ENCODE data around the gene INO80.
"Not testable (repeated sequence)": the region's sequence is repeated elsewhere in the genome, so short reads cannot be mapped to it uniquely, and the experiment has no call there.

Gene INO80

DNA sequence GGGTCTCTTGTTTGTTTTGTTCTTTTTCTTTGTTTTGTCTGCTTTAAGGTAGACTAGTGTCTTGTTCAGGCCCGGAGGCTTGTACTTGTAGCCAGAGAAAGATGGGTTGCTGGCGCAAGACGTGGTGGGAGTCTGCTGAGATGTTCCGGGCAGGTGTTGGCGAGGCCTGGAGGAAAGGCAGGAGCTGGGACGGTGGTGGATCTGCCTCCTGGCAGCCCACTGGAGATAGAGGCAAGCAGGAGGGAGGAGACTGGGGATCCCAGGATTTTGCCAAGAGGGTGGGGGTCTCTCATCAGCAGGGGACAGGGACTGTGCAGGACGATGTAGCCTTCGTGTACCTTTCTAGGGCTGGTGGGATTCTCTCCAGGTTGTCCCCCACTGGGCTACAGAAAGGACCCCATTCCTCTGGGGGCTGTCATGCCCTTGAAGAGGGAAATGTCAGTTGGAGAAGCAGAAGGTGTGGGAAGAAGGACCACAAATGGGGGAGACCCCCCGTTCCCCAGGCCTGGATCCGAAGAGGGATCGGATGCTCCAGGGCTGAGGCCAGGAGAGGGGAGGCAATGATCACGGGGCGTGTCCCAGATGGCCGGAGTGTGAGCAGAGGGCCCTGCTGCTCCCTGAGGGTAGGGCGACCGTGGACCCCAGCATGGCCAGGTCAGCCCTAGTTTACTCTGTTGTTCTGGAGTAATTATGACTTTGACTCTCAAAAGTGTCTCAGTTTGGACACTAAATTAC, 155.8 kb downstream of the INO80 start:
- Mint-ChIP-seq H3K9me3 (no peaks in the 10 kb centered on the region), H3K4me3 (no peak overlapping the region), H3K36me3 (no peaks in the 10 kb centered on the region), H3K27me3 (peaks cover 8% of the 10 kb centered on the region), H3K27ac (no peak overlapping the region), H3K4me1 (peaks cover 9% of the 10 kb centered on the region)
- no peak for ATAC-seq

DNA sequence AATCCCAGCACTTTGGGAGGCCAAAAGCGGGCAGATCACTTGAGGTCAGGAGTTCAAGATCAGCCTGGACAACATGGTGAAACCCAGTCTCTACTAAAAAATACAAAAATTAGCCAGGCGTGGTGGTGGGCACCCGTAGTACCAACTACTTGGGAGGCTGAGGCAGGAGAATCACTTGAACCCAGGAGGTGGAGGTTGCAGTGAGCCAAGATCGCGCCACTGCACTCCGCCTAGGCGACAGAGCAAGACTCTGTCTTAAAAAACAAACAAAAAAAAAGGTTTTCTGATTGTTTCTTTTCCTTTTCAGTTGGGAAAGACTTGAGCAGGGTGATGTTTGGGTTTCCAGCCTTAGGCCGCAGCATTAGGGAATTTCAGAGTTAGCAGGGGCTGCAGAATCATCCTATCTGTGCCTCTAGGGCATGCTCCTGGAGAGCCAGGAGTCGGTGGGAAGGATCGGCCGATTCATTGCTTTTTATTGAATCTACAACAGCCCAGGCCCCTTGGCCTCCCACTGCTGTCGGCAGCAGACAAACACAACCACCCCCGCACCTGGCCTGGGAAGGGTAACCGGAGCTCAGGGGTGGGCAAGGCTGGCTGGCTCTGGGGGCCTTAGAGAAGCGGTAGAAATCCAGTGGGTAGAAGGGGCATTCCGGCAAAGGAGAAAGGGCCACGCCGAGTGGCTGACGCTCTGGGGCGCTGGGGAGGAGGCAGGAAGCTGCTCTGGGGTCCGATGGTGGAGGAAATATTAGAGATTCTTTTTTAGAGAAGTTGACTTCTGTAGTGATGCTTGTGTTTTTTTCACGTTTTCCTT, 156.5 kb downstream of the INO80 start:
- no peaks in the 10 kb centered on the region for H3K36me3 Mint-ChIP-seq
- H3K27me3 Mint-ChIP-seq = peaks cover 4% of the 10 kb centered on the region
- peaks cover 9% of the 10 kb centered on the region for H3K4me1 Mint-ChIP-seq
- no peak overlapping the region for H3K4me3 Mint-ChIP-seq
- H3K27ac Mint-ChIP-seq = no peak overlapping the region
- H3K9me3 Mint-ChIP-seq = no peaks in the 10 kb centered on the region
- no peak for ATAC-seq

DNA sequence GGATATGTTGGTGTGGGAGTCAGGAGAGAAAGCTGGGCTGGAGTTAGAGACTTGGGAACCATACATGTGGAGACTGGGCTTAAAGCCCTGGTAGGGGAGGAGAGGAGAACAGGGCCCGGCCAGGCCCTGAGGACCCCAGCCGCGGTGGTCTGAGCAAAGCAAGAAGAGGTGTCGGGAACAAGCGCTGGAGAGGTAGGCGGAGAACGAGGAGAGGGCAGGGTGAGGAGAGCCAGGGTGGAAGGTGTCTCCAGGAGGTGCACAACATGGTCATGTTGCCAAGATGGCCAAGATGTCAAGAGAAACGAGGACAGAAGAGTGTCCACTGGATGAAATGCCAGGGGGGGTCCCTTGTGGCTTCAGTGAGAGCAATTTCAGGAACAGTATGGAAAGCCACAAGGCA, 157.4 kb downstream of the INO80 start:
- Mint-ChIP-seq H3K4me3 (no peak overlapping the region), H3K27me3 (no peaks in the 10 kb centered on the region), H3K4me1 (peaks cover 15% of the 10 kb centered on the region), H3K9me3 (no peaks in the 10 kb centered on the region), H3K27ac (no peak overlapping the region), H3K36me3 (no peaks in the 10 kb centered on the region)
- no peak for ATAC-seq

DNA sequence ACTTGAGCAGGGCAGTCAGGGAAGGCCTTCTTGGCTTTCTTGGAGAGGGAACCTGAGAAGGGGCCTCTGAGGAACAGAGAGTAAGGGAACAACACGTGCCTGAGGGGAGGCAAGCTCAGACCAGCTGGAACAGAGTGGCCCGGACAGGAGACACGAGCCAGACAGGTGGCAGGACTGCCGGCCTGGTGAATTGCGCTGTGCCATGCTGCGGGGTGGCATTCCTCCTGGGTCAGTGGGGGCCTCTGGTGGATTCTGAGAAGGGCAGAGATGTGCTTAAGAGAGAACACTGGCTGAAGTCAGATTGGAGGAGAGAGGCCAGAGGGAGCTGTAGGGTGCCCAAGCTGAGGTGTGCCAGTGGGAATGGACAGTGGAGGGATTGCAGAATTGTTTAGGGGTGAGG, 157.9 kb downstream of the INO80 start:
- no peak for ATAC-seq
- no peaks in the 10 kb centered on the region for H3K27me3 Mint-ChIP-seq
- no peaks in the 10 kb centered on the region for H3K9me3 Mint-ChIP-seq
- no peaks in the 10 kb centered on the region for H3K36me3 Mint-ChIP-seq
- no peak overlapping the region for H3K27ac Mint-ChIP-seq
- H3K4me1 Mint-ChIP-seq = peaks cover 20% of the 10 kb centered on the region
- no peak overlapping the region for H3K4me3 Mint-ChIP-seq

GRCh38 chr15:40957581-40958051, 158.5 kb downstream of the INO80 start:
- no peaks in the 10 kb centered on the region for H3K27me3 Mint-ChIP-seq
- H3K9me3 Mint-ChIP-seq = no peaks in the 10 kb centered on the region
- peaks cover 25% of the 10 kb centered on the region for H3K4me1 Mint-ChIP-seq
- no peak for ATAC-seq
- H3K27ac Mint-ChIP-seq = no peak overlapping the region
- H3K4me3 Mint-ChIP-seq = no peak overlapping the region
- H3K36me3 Mint-ChIP-seq = no peaks in the 10 kb centered on the region

DNA sequence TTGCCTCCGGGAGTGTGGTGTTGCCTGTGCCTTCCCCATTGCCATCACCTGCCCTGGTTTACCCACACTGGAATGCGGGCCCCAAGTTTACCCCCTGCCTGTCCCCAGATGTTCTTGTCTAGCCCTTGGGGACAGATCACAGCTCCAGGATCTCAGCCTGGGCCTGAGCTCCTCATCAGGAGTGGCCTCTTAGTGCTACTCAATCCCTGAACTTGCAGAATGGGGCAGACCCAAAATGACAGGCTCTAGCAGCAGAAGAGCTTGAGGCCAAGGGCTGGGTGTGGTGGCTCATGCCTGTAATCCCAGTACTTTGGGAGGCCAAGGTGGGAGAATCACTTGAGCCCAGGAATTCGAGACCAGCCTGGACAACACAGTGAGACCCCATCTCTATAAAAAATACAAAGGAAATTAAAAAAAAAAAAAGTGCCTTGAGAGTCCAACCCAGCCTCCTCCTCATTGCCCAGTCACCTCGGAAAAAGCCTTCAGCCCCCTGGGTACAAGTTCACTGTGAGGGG, 159.0 kb downstream of the INO80 start:
- no peak for ATAC-seq

DNA sequence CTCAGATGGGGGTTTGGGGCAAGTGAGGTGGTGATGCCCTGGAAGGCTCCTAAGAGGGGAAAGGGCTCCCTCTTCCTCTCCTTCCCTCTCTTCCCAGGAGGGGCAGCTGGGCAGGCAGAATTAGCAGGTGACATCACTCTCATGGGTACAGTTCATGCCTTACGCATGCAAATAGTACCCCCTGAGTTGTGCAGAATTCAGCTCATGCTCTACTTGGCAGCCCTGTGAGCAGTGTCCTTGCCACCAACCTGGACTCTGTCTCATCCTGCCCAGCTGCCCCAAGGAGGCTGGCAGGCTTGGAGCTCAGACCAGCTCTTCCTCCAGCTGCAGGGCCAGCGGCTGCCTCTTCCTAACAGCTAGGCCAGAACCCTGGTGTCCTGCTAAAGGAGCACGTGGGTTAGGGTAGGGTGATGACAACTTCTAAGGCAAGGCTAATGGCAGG, 159.5 kb downstream of the INO80 start:
- Mint-ChIP-seq H3K4me3 (no peak overlapping the region), H3K27ac (no peak overlapping the region), H3K36me3 (no peaks in the 10 kb centered on the region), H3K4me1 (peaks cover 32% of the 10 kb centered on the region), H3K27me3 (no peaks in the 10 kb centered on the region), H3K9me3 (no peaks in the 10 kb centered on the region)
- no peak for ATAC-seq

More for the DNA sequence above, 159.0 kb downstream of the INO80 start:
- no peak overlapping the region for H3K27ac Mint-ChIP-seq
- H3K36me3 Mint-ChIP-seq = no peaks in the 10 kb centered on the region
- no peaks in the 10 kb centered on the region for H3K9me3 Mint-ChIP-seq
- no peak overlapping the region for H3K4me3 Mint-ChIP-seq
- peaks cover 30% of the 10 kb centered on the region for H3K4me1 Mint-ChIP-seq
- H3K27me3 Mint-ChIP-seq = no peaks in the 10 kb centered on the region

GRCh38 chr15:40955930-40956540, 160.0 kb downstream of the INO80 start:
- Mint-ChIP-seq H3K27ac (no peak overlapping the region), H3K4me3 (no peak overlapping the region), H3K4me1 (peaks cover 32% of the 10 kb centered on the region), H3K27me3 (no peaks in the 10 kb centered on the region), H3K36me3 (no peaks in the 10 kb centered on the region), H3K9me3 (no peaks in the 10 kb centered on the region)
- ATAC-seq = no peak

DNA sequence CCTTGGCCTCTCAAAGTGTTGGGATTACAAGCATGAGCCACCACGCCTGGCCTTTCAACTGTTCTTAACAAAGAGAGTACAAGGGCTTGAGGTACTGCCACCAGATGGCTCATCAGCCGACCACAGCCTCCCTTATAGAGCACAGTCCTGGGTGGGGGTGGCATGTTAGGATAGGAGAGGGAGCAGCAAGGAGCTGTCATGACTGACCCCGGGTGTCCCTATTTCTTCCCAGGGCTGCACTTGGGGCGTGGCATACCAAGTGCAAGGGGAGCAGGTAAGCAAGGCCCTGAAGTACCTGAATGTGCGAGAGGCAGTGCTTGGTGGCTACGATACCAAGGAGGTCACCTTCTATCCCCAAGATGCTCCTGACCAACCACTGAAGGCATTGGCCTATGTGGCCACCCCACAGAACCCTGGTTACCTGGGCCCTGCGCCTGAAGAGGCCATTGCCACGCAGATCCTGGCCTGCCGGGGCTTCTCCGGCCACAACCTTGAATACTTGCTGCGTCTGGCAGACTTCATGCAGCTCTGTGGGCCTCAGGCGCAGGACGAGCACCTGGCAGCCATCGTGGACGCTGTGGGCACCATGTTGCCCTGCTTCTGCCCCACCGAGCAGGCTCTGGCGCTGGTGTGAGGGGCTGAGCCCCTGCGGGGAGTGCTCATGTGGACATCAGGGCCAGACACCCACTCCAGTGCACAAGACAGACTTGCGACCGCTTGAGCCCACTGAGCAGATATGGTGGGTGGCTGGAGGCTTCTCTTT, 160.8 kb downstream of the INO80 start:
- no peak overlapping the region for H3K27ac Mint-ChIP-seq
- no peaks in the 10 kb centered on the region for H3K27me3 Mint-ChIP-seq
- no peaks in the 10 kb centered on the region for H3K36me3 Mint-ChIP-seq
- peaks cover 32% of the 10 kb centered on the region for H3K4me1 Mint-ChIP-seq
- no peaks in the 10 kb centered on the region for H3K9me3 Mint-ChIP-seq
- ATAC-seq = no peak
- no peak overlapping the region for H3K4me3 Mint-ChIP-seq

- not testable (repeated sequence) for H3K27me3 Mint-ChIP-seq, H3K27ac Mint-ChIP-seq, ATAC-seq, H3K36me3 Mint-ChIP-seq, H3K9me3 Mint-ChIP-seq
- Mint-ChIP-seq H3K4me3 (peak overlapping the region; percentile 91), H3K4me1 (peaks cover 23% of the 10 kb centered on the region)
Observed at GRCh38 chr15:40954158-40954848, 161.8 kb downstream of the INO80 start.

GRCh38 chr15:40953713-40954074, 162.4 kb downstream of the INO80 start:
- ATAC-seq = peak; percentile 4
- no peaks in the 10 kb centered on the region for H3K36me3 Mint-ChIP-seq
- no peaks in the 10 kb centered on the region for H3K9me3 Mint-ChIP-seq
- peak overlapping the region; percentile 91 for H3K4me3 Mint-ChIP-seq
- peaks cover 23% of the 10 kb centered on the region for H3K4me1 Mint-ChIP-seq
- peak overlapping the region; percentile 64 for H3K27ac Mint-ChIP-seq
- peaks cover 12% of the 10 kb centered on the region for H3K27me3 Mint-ChIP-seq

DNA sequence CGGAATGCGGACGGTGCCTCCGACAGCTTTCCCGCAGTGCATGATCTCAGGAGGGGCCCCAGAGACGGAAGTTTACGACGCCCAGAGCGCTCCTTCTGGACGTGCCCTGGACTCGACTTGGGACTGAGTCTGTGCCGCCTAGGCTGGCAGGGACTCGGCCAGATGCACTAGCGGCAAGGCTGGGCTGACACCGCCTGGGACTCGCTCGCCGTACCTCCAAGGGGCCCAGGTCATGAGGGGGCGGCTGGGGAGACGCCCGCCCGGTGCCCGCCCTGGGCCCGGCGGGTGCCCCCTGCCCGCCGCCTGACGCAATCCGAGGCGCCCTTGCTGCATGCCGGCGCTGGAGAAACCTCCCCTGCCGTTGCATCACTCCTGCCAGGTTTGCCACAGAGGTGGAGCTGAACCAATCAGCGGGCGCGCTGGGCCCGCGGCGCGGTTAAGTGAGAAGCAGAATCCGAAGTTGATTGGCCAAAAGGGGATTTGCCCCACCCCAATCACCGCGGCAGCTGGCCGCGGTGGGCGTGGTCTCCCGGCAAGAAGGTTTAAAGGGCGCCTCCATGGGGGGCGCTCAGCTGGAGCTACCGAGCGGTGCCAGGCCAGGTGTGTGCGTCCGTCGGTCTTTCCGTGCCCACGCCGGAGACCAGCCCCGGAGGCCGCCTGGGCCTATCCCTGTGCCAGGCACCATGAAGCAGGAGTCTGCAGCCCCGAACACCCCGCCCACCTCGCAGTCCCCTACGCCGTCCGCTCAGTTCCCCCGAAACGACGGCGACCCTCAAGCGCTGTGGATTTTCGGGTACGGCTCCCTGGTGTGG, 163.0 kb downstream of the INO80 start, which contains the start of gene CHAC1:
TSS of gene CHAC1 (plus strand) at position 571 of the 812 bp plus-strand sequence. CDS start at position 684, 113 bp downstream.
- peak; percentile 98 for ATAC-seq
- peak within 1 kb of the TSS; percentile 91 for H3K4me3 Mint-ChIP-seq
- peaks cover 14% of the 10 kb centered on the region for H3K27me3 Mint-ChIP-seq

GRCh38 chr15:40952301-40952900, 163.7 kb downstream of the INO80 start:
- ATAC-seq = no peak
- H3K9me3 Mint-ChIP-seq = no peaks in the 10 kb centered on the region
- peaks cover 23% of the 10 kb centered on the region for H3K4me1 Mint-ChIP-seq
- H3K36me3 Mint-ChIP-seq = no peaks in the 10 kb centered on the region
- H3K4me3 Mint-ChIP-seq = peak overlapping the region; percentile 91
- H3K27ac Mint-ChIP-seq = peak overlapping the region; percentile 64
- H3K27me3 Mint-ChIP-seq = peaks cover 14% of the 10 kb centered on the region

More for the DNA sequence above, 163.0 kb downstream of the INO80 start, which contains the start of gene CHAC1:
- peak within 1 kb of the TSS; percentile 64 for H3K27ac Mint-ChIP-seq
- H3K9me3 Mint-ChIP-seq = no peaks in the 10 kb centered on the region
- H3K36me3 Mint-ChIP-seq = no peaks in the 10 kb centered on the region
- H3K4me1 Mint-ChIP-seq = peaks cover 23% of the 10 kb centered on the region
